ENCODE data around the gene ZNF679. TPM values are rescaled to one million over a fixed set of nuclear protein-coding genes. Genes with fewer than 3 reads are reported as not detected.

ZNF679 gene
- total RNA-seq, 1 experiment from 2014 or later, result not detected

- Histone ChIP-seq H3K36me3 (ENCODE audit: control insufficient read depth, insufficient read depth, low read length) (no peaks in the 10 kb centered on the region), H3K27me3 (ENCODE audit: control insufficient read depth, insufficient read depth, low read length) (no peaks in the 10 kb centered on the region), H3K9me3 (ENCODE audit: control insufficient read depth, insufficient read depth, low read depth, low read length) (no peaks in the 10 kb centered on the region), H3K4me3 (ENCODE audit: low read depth in 2 of 2, low read length in 2 of 2) (no peak overlapping the region), H3K4me1 (ENCODE audit: control insufficient read depth, insufficient read depth, low read length) (no peaks in the 10 kb centered on the region), H3K27ac (ENCODE audit: low read length) (no peak overlapping the region)
- CTCF ChIA-PET, result no interaction called here
- POLR2A ChIA-PET, result no interaction called here
- intact Hi-C loops (cut with micrococcal nuclease; ENCODE audit: unreplicated experiment) (no loop called here), in situ Hi-C loops (cut with HindIII; ENCODE audit: low pct_unique_long_range_greater_than_20kb, low sequenced_read_pairs) (no loop called here)
- TF ChIP-seq REST (IDR thresholded peaks at IDR 0.05; ENCODE audit: insufficient read depth in 1 of 2, low read depth in 2 of 2, low read length in 1 of 2), result no peak
- no peak for TF ChIP-seq CTCF (IDR thresholded peaks at IDR 0.05)
- BruUV-seq (replicated peaks), result no TSS peak
- DNase-seq (ENCODE audit: low read depth, low spot score), result no peak
- ATAC-seq, result no peak
Measured at GRCh38 chr7:64300641-64301405, 72.5 kb downstream of the ZNF679 start.

GRCh38 chr7:64307254-64308015 is 79.2 kb downstream of the ZNF679 start:
- BruUV-seq (replicated peaks), result TSS peak; percentile 93
- Histone ChIP-seq H3K27ac (ENCODE audit: low read length) (peak overlapping the region; percentile 99), H3K27me3 (ENCODE audit: control insufficient read depth, insufficient read depth, low read length) (no peaks in the 10 kb centered on the region), H3K36me3 (ENCODE audit: control insufficient read depth, insufficient read depth, low read length) (no peaks in the 10 kb centered on the region), H3K9me3 (ENCODE audit: control insufficient read depth, insufficient read depth, low read depth, low read length) (no peaks in the 10 kb centered on the region), H3K4me3 (ENCODE audit: low read depth in 2 of 2, low read length in 2 of 2) (peak overlapping the region; percentile 80 to 93), H3K4me1 (ENCODE audit: control insufficient read depth, insufficient read depth, low read length) (peaks cover 5% of the 10 kb centered on the region; the same call in 1 of the 2 replicates)
- no peak for TF ChIP-seq CTCF (IDR thresholded peaks at IDR 0.05)
- peak; percentile 46 for TF ChIP-seq POLR2AphosphoS5 (IDR thresholded peaks at IDR 0.05; ENCODE audit: low read depth, low read length)
- in situ Hi-C loops (cut with HindIII; ENCODE audit: low pct_unique_long_range_greater_than_20kb, low sequenced_read_pairs) (no loop called here), intact Hi-C loops (cut with micrococcal nuclease; ENCODE audit: unreplicated experiment) (no loop called here)
- POLR2A ChIA-PET, result interaction anchor here (0.6 to 1.5 kb wide), 4 partner anchors 10 to 580 kb away, joined by 4 to 6 read pairs (median 4); partner anchors contain the start of gene ZNF680
- DNase-seq (ENCODE audit: low read depth, low spot score) (peak; percentile 96), ATAC-seq (peak; percentile 99)
- CTCF ChIA-PET, result interaction anchor here (0.6 to 0.7 kb wide), 2 partner anchors 8 to 261 kb away, joined by 3 to 10 read pairs; no protein-coding TSS in a partner anchor

Measured in Panc1 (cell line).